Measurements from ENCODE around the gene CDKN2B-AS1.

DNA sequence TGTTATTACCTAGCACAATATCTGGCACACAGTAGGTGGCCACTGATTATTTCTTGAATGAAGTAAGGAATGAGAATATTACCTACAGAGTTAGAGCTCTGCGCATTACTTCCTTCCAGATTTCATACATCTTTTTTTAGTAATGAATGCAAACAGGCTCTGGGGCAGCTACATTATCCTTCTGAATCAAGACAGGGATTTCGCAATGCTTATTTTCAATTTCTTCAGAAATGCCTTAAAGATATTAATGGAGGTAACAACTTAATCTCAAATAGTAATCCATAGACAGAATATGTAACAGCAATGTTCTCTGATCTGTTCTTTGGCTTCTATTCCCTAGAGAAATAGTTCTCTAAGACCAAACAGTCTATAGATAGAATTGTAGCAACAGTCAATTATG is 33.0 kb upstream of the CDKN2B-AS1 start:
- TF ChIP-seq, protein P1, sequence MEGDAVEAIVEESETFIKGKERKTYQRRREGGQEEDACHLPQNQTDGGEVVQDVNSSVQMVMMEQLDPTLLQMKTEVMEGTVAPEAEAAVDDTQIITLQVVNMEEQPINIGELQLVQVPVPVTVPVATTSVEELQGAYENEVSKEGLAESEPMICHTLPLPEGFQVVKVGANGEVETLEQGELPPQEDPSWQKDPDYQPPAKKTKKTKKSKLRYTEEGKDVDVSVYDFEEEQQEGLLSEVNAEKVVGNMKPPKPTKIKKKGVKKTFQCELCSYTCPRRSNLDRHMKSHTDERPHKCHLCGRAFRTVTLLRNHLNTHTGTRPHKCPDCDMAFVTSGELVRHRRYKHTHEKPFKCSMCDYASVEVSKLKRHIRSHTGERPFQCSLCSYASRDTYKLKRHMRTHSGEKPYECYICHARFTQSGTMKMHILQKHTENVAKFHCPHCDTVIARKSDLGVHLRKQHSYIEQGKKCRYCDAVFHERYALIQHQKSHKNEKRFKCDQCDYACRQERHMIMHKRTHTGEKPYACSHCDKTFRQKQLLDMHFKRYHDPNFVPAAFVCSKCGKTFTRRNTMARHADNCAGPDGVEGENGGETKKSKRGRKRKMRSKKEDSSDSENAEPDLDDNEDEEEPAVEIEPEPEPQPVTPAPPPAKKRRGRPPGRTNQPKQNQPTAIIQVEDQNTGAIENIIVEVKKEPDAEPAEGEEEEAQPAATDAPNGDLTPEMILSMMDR (IDR thresholded peaks at IDR 0.05): no peak
- TF ChIP-seq POLR2AphosphoS5 (IDR thresholded peaks at IDR 0.05): no peak
- TF ChIP-seq POLR2A (IDR thresholded peaks at IDR 0.05): no peak
